G401 (cell line): Measurements from ENCODE around the gene EFCAB10. TPM values are rescaled to one million over a fixed set of nuclear protein-coding genes. Genes with fewer than 3 reads are reported as not detected.
"Not testable (repeated sequence)": the region's sequence is repeated elsewhere in the genome, so short reads cannot be mapped to it uniquely, and the experiment has no call there.

Experiments used
- DNase-seq: peaks from one replicate; pipeline ENCODE4 v3.0.0-alpha.2; 2015; ENCODE audit warnings: low spot score
- in situ Hi-C: cut with HindIII; loops from 2 replicates; pipeline ENCODE4 v1.10.0; 2016; ENCODE audit warnings: low sequenced_read_pairs, mixed read lengths
- total RNA-seq: library from RNA; depleted of rRNA; stranded (reverse); fragments of >200 nt; shearing (Covaris generic); gene quantifications from 2 replicates; pipeline ENCODE4 v1.2.3, GENCODE V29; 2014

The EFCAB10 gene
- total RNA-seq, 1 experiment from 2014 or later: not detected

GRCh38 chr7:105600720-105601550 lies 19.6 kb upstream of the EFCAB10 start:
- no peak for DNase-seq
- in situ Hi-C loops: no loop called here

- in situ Hi-C loops: no loop called here
- DNase-seq: no peak
Observed at GRCh38 chr7:105599551-105599950, 18.3 kb upstream of the EFCAB10 start.

GRCh38 chr7:105599080-105599479 lies 17.8 kb upstream of the EFCAB10 start:
- in situ Hi-C loops, DNase-seq: not testable (repeated sequence)

GRCh38 chr7:105596866-105597265 lies 15.6 kb upstream of the EFCAB10 start:
- DNase-seq: no peak

GRCh38 chr7:105594034-105594433 lies 12.7 kb upstream of the EFCAB10 start:
- in situ Hi-C loops: no loop called here
- peak; percentile 97 for DNase-seq

More at GRCh38 chr7:105596866-105597265, 15.6 kb upstream of the EFCAB10 start:
- in situ Hi-C loops: no loop called here

GRCh38 chr7:105591522-105591921 lies 10.2 kb upstream of the EFCAB10 start:
- no peak for DNase-seq
- in situ Hi-C loops: no loop called here

GRCh38 chr7:105590793-105591192 lies 9.5 kb upstream of the EFCAB10 start:
- in situ Hi-C loops: no loop called here
- DNase-seq: no peak

GRCh38 chr7:105589356-105590077 lies 8.2 kb upstream of the EFCAB10 start:
- in situ Hi-C loops: no loop called here
- DNase-seq: peak; percentile 96

- DNase-seq: no peak
- in situ Hi-C loops: no loop called here
Observed at GRCh38 chr7:105587909-105588635, 6.8 kb upstream of the EFCAB10 start.

GRCh38 chr7:105585850-105586500 lies 4.7 kb upstream of the EFCAB10 start:
- in situ Hi-C loops: no loop called here
- no peak for DNase-seq

- in situ Hi-C loops: no loop called here
- no peak for DNase-seq
Observed at GRCh38 chr7:105584165-105584564, 2.9 kb upstream of the EFCAB10 start.

GRCh38 chr7:105583061-105583460 lies 1.8 kb upstream of the EFCAB10 start:
- DNase-seq: no peak
- in situ Hi-C loops: no loop called here

GRCh38 chr7:105580022-105580740 lies 1.1 kb downstream of the EFCAB10 start:
- DNase-seq: no peak
- in situ Hi-C loops: no loop called here

- in situ Hi-C loops: no loop called here
- no peak for DNase-seq
Observed at GRCh38 chr7:105578496-105578895, 2.8 kb downstream of the EFCAB10 start.

- in situ Hi-C loops: no loop called here
- no peak for DNase-seq
Observed at GRCh38 chr7:105577251-105577650, 4.0 kb downstream of the EFCAB10 start.

- DNase-seq: no peak
- in situ Hi-C loops: no loop called here
Observed at GRCh38 chr7:105571891-105572290, 9.4 kb downstream of the EFCAB10 start.

- in situ Hi-C loops: no loop called here
- DNase-seq: no peak
Observed at GRCh38 chr7:105567821-105568220, 13.5 kb downstream of the EFCAB10 start.

GRCh38 chr7:105567024-105567423 lies 14.3 kb downstream of the EFCAB10 start:
- DNase-seq: no peak
- in situ Hi-C loops: no loop called here

- no peak for DNase-seq
- in situ Hi-C loops: no loop called here
Observed at GRCh38 chr7:105565190-105565589, 16.1 kb downstream of the EFCAB10 start.
